NCI-H748 (cell line): ENCODE results near the gene VPS26A.

Experiments used
- DNase-seq: peaks from one replicate; lab custom pipeline; 2025; ENCODE audit not compliant: unreplicated experiment; lab: John Stamatoyannopoulos, UW

Gene VPS26A

GRCh38 chr10:69218831-69219230 lies 94.9 kb downstream of the VPS26A start:
- no peak for DNase-seq

DNA sequence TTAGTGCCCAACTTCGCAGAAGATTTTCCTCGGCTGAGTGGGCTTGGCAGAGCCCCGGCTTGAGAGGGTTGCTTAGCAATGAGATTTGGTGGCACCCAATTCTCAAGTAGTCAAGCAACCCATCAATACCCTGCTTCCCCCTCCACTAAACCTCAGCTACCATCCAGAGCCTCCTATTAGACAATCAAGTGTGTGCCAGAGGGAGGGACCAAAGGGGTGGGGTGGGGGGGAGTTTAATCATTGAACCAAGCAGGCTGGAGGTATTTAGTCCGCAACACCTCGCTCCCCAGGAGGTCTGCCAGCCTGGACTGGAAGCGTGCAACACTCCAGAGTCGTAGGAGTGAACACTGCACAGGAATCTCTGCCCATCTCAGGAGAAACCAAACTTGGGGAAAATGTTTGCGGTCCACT lies 96.1 kb downstream of the VPS26A start, which contains the start of gene HKDC1:
TSS of gene HKDC1 (plus strand) at position 292 of the 411 bp plus-strand sequence. CDS start at position 396, 104 bp downstream.
- no peak for DNase-seq

- no peak for DNase-seq
These were observed 96.5 kb downstream of the VPS26A start for GRCh38 chr10:69220507-69220906.
